PC-3 (cell line): ENCODE results near the gene HIVEP3. TPM values are rescaled to one million over a fixed set of nuclear protein-coding genes. Genes with fewer than 3 reads are reported as not detected.

Source experiments
- ATAC-seq: fragments of 200-7000 bp; cut with Tn5 transposase; 2 replicates; pipeline ENCODE4 v1.9.1; 2020; ENCODE audit warnings: mild to moderate bottlenecking, moderate library complexity
- BruUV-seq: library from RNA; stranded (reverse); fragments of 400-500 nt; replicated peaks from 2 replicates; lab custom pipeline; 2021; lab: Mats Ljungman, UMichigan
- CTCF ChIA-PET: fragments of 300-600 bp; sonication (Branson Sonifier 250); formaldehyde crosslinking; loops from one replicate; lab custom pipeline; 2022; ENCODE audit warnings: antibody characterized with exemption; lab: Charles Lee
- POLR2A ChIA-PET: fragments of 300-600 bp; sonication (Branson Sonifier 250); formaldehyde crosslinking; loops from one replicate; lab custom pipeline; 2022; ENCODE audit warnings: antibody characterized with exemption; ENCODE audit not compliant: unreplicated experiment; lab: Charles Lee
- DNase-seq: peaks from one replicate; pipeline ENCODE4 v3.0.0-alpha.2; 2015
- H2AFZ ChIP-seq: fragments of 300-600 bp; sonication (generic); 2 replicates; pipeline ENCODE4 v1.6.0; 2016; ENCODE audit warnings: antibody characterized with exemption, low read length
- H3F3A ChIP-seq: fragments of 300-600 bp; sonication (generic); one replicate; pipeline ENCODE4 v1.6.0; 2017; ENCODE audit warnings: antibody characterized with exemption, low read length, control low read depth, mild to moderate bottlenecking; ENCODE audit not compliant: unreplicated experiment
- H3K27ac ChIP-seq: fragments of 300-600 bp; sonication (generic); 2 replicates; pipeline ENCODE4 v1.5.1; 2016; ENCODE audit warnings: mild to moderate bottlenecking, low read length
- H3K27me3 ChIP-seq: fragments of 300-600 bp; sonication (generic); 2 replicates; pipeline ENCODE4 v1.6.1; 2016; ENCODE audit warnings: low read length, mixed read lengths
- H3K36me3 ChIP-seq: fragments of 300-600 bp; sonication (generic); 2 replicates; pipeline ENCODE4 v1.6.1; 2016; ENCODE audit warnings: low read depth, mixed run types, low read length, mixed read lengths
- H3K4me1 ChIP-seq: fragments of 300-600 bp; sonication (generic); 2 replicates; pipeline ENCODE4 v1.5.1; 2016; ENCODE audit warnings: low read length; ENCODE audit not compliant: insufficient read depth
- H3K4me2 ChIP-seq: fragments of 300-600 bp; sonication (generic); 2 replicates; pipeline ENCODE4 v1.6.0; 2016; ENCODE audit warnings: low read length
- H3K4me3 ChIP-seq: fragments of 300-600 bp; sonication (generic); 2 replicates; pipeline ENCODE4 v1.5.1; 2016; ENCODE audit warnings: mild to moderate bottlenecking, low read length, mixed read lengths
- H3K79me2 ChIP-seq: fragments of 300-600 bp; sonication (generic); 2 replicates; pipeline ENCODE4 v1.6.1; 2017; ENCODE audit warnings: low read length, mixed read lengths
- H3K9ac ChIP-seq: fragments of 300-600 bp; sonication (generic); 2 replicates; pipeline ENCODE4 v1.6.0; 2016; ENCODE audit warnings: mild to moderate bottlenecking, low read length
- H3K9me2 ChIP-seq: fragments of 300-600 bp; sonication (generic); replicated peaks from 2 replicates; pipeline ENCODE4 v1.6.1; 2016; ENCODE audit warnings: mixed run types, low read length, mixed read lengths
- H3K9me3 ChIP-seq: fragments of 300-600 bp; sonication (generic); 2 replicates; pipeline ENCODE4 v1.6.1; 2016; ENCODE audit warnings: low read length, mixed read lengths
- H4K20me1 ChIP-seq: fragments of 300-600 bp; sonication (generic); 2 replicates; pipeline ENCODE4 v1.6.1; 2016; ENCODE audit warnings: low read length, mixed read lengths
- CTCF ChIP-seq: fragments of 300-600 bp; sonication (generic); conservative IDR thresholded peaks from 2 replicates; pipeline ENCODE4 v1.5.1; 2017; ENCODE audit warnings: antibody characterized with exemption, low read depth, mild to moderate bottlenecking, low read length
- EZH2 ChIP-seq: fragments of 300-600 bp; sonication (generic); IDR thresholded peaks from one replicate; pipeline ENCODE4 v1.6.1; 2017; ENCODE audit warnings: antibody characterized with exemption, mild to moderate bottlenecking, low read length; ENCODE audit not compliant: unreplicated experiment
- EZH2phosphoT487 ChIP-seq: fragments of 300-600 bp; sonication (generic); IDR thresholded peaks from 2 replicates; pipeline ENCODE4 v1.6.1; 2018; ENCODE audit warnings: mild to moderate bottlenecking, antibody characterized with exemption, low read length, borderline replicate concordance
- intact Hi-C: fragments of 100-400 bp; cut with micrococcal nuclease; formaldehyde crosslinking; loops from 2 replicates; pipeline ENCODE4 v1.9.0; 2023
- total RNA-seq: library from RNA; depleted of rRNA; stranded (reverse); fragments of >200 nt; gene quantifications from 2 replicates; pipeline ENCODE4 v1.2.3, GENCODE V29; 2014

The HIVEP3 gene
- total RNA-seq, 1 experiment from 2014 or later = 9.8 TPM

DNA sequence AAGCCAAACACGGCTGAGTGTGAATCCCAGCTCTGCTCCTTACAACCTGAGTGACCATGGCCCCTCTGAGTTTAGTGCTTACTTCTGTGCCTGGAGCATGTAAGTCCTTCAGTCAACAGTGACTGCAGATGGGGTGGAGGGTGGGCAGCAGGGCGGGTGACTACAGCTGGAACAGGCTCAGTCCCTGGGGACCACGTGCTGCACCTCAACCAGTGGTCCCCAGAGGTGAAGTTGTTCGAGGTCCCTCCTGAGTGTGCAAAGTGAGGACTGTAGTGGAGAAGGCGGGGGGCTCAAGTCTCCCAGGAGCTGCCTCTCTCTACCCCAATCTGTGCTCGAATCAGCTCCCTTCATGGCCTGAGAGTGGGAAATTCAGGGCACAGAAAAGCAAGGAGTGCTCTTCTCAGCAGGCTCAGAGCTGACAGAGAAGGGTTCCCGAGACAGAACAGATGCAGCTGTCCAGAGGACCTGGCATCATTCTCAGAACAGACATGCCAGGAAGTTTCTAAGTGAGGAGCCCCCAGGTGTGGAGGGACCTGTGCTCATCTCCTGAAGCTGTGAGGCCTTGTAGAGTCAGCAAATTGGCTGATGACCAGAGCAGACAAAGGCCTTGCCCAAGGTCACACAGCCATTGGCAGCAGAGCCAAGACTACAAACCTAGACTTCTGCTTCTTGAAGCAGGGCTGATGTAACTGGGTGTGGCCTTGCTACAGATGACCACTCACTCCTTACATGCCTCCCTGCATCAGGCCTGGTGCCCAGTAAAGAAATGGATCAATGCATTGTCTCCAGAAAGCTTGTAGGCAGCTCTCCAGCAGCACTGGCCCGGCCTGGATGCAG lies 372.5 kb downstream of the HIVEP3 start:
- no peak overlapping the region for H3K4me2 ChIP-seq
- H3F3A ChIP-seq = no peaks in the 10 kb centered on the region
- ATAC-seq = no peak
- no peak overlapping the region for H2AFZ ChIP-seq
- ChIA-PET CTCF (no interaction called here), POLR2A (no interaction called here)
- no peak overlapping the region for H3K27ac ChIP-seq
- H3K9me2 ChIP-seq = no peaks in the 10 kb centered on the region
- no peaks in the 10 kb centered on the region for H3K36me3 ChIP-seq
- H3K27me3 ChIP-seq = no peaks in the 10 kb centered on the region
- TF ChIP-seq CTCF (no peak), EZH2 (no peak)
- H3K79me2 ChIP-seq = no peaks in the 10 kb centered on the region
- BruUV-seq = no TSS peak
- intact Hi-C loops = no loop called here
- H3K4me3 ChIP-seq = no peak overlapping the region
- no peaks in the 10 kb centered on the region for H3K9me3 ChIP-seq
- no peak overlapping the region for H3K9ac ChIP-seq
- H3K4me1 ChIP-seq = no peaks in the 10 kb centered on the region
- DNase-seq = no peak
- no peaks in the 10 kb centered on the region for H4K20me1 ChIP-seq

DNA sequence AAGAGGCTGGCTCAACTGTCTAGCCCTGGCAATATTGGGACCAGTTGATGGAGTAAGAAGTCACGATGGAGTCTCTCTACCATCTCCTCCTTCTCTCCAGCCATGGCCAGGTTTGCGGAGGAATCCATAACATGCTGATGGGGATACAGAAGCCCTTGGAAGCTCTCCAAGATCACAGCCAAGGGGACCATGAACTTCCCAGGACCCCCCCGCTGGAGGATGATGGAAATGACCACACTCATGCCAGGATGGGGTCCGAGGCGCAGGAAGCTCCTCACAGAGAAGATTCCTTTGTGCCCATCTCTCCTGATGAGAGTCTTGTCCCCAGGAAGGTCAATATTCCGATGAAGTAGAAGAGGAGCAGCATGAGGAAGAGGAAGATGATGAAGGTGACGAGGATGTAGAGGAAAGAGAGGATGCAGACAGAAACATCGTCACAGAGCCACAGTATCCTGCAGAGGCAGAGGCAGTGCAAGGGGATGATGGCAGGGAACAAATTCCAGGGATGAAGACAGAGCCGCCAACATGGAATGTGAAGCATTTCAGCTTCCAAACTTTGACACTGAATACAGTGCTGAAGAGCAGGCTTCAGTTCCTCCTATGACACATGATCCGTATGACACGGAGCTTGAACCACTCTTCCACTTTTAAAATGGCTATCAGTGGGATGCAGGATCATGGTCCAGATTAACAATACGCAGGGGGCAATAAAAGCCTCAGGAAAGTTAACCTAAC lies 376.4 kb downstream of the HIVEP3 start:
- POLR2A ChIA-PET = no interaction called here
- no TSS peak for BruUV-seq
- no peak overlapping the region for H2AFZ ChIP-seq
- H3K79me2 ChIP-seq = no peaks in the 10 kb centered on the region
- DNase-seq (no peak), ATAC-seq (no peak)
- no peak overlapping the region for H3K4me3 ChIP-seq
- no peak overlapping the region for H3K4me2 ChIP-seq
- H3K27me3 ChIP-seq = no peaks in the 10 kb centered on the region
- H3K9ac ChIP-seq = no peak overlapping the region
- H3K9me3 ChIP-seq = no peaks in the 10 kb centered on the region
- no peaks in the 10 kb centered on the region for H3F3A ChIP-seq
- no peaks in the 10 kb centered on the region for H3K36me3 ChIP-seq
- H4K20me1 ChIP-seq = no peaks in the 10 kb centered on the region
- no peaks in the 10 kb centered on the region for H3K4me1 ChIP-seq
- TF ChIP-seq EZH2 = no peak
- no peak for TF ChIP-seq EZH2phosphoT487
- TF ChIP-seq CTCF = no peak
- no peaks in the 10 kb centered on the region for H3K9me2 ChIP-seq
- intact Hi-C loops = no loop called here
- CTCF ChIA-PET = no interaction called here
- H3K27ac ChIP-seq = no peak overlapping the region

DNA sequence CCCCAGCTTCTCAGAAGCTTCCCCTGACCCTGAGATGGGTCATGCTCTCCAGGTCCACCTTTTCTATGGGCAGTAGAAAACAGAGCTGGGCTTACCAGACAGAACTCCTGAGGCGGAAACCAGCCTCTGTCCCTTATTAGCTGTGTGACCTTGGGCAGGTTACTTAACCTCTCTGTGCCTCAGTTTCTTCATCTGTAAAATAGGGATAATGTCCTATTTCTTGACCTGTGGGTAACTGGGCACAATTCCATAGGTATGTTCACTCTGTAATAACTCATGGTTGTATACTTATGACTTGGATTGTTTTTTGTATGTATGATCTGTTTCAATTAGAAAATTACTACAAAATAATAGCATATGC lies 377.1 kb downstream of the HIVEP3 start:
- no TSS peak for BruUV-seq
- no peaks in the 10 kb centered on the region for H3K79me2 ChIP-seq
- ATAC-seq (no peak), DNase-seq (no peak)
- CTCF ChIA-PET = no interaction called here
- intact Hi-C loops = no loop called here
- H3K36me3 ChIP-seq = no peaks in the 10 kb centered on the region
- no peak overlapping the region for H3K9ac ChIP-seq
- H3K27ac ChIP-seq = no peak overlapping the region
- no peak overlapping the region for H3K4me3 ChIP-seq
- no peaks in the 10 kb centered on the region for H3K9me2 ChIP-seq
- H3K4me1 ChIP-seq = no peaks in the 10 kb centered on the region
- H4K20me1 ChIP-seq = no peaks in the 10 kb centered on the region
- H3K9me3 ChIP-seq = no peaks in the 10 kb centered on the region
- no peaks in the 10 kb centered on the region for H3K27me3 ChIP-seq
- no peak overlapping the region for H2AFZ ChIP-seq
- no peak overlapping the region for H3K4me2 ChIP-seq
- no peaks in the 10 kb centered on the region for H3F3A ChIP-seq
- TF ChIP-seq CTCF = no peak
- no peak for TF ChIP-seq EZH2
- TF ChIP-seq EZH2phosphoT487 = no peak
- POLR2A ChIA-PET = no interaction called here
